ENCODE results near the gene MORN4. TPM values are rescaled to one million over a fixed set of nuclear protein-coding genes. Genes with fewer than 3 reads are reported as not detected.

MORN4 gene
- total and polyA plus RNA-seq, 2 of the 13 experiments (the other 11 are each of a cell fraction or from before 2014, with no cell fraction given): 3.4 to 9.1 TPM

GRCh38 chr10:97589479-97589878 lies 43.8 kb downstream of the MORN4 start, which contains the start of gene C10orf62 (continued):
- TF ChIP-seq, protein P1, sequence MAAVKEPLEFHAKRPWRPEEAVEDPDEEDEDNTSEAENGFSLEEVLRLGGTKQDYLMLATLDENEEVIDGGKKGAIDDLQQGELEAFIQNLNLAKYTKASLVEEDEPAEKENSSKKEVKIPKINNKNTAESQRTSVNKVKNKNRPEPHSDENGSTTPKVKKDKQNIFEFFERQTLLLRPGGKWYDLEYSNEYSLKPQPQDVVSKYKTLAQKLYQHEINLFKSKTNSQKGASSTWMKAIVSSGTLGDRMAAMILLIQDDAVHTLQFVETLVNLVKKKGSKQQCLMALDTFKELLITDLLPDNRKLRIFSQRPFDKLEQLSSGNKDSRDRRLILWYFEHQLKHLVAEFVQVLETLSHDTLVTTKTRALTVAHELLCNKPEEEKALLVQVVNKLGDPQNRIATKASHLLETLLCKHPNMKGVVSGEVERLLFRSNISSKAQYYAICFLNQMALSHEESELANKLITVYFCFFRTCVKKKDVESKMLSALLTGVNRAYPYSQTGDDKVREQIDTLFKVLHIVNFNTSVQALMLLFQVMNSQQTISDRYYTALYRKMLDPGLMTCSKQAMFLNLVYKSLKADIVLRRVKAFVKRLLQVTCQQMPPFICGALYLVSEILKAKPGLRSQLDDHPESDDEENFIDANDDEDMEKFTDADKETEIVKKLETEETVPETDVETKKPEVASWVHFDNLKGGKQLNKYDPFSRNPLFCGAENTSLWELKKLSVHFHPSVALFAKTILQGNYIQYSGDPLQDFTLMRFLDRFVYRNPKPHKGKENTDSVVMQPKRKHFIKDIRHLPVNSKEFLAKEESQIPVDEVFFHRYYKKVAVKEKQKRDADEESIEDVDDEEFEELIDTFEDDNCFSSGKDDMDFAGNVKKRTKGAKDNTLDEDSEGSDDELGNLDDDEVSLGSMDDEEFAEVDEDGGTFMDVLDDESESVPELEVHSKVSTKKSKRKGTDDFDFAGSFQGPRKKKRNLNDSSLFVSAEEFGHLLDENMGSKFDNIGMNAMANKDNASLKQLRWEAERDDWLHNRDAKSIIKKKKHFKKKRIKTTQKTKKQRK (IDR thresholded peaks at IDR 0.05; ENCODE audit: low read length): no peak
- TF ChIP-seq TBP (CRISPR knock-in tag; IDR thresholded peaks at IDR 0.05) (no peak), EHMT2 (IDR thresholded peaks at IDR 0.05; ENCODE audit: borderline replicate concordance, low read depth, low read length) (no peak), JUNB (CRISPR knock-in tag; IDR thresholded peaks at IDR 0.05; ENCODE audit: borderline replicate concordance) (no peak), TAF15 (IDR thresholded peaks at IDR 0.05; ENCODE audit: low read depth, low read length, poor library complexity, severe bottlenecking) (no peak), ZNF275 (CRISPR knock-in tag; IDR thresholded peaks at IDR 0.05; ENCODE audit: borderline replicate concordance) (no peak)
- TF ChIP-seq, protein P2, sequence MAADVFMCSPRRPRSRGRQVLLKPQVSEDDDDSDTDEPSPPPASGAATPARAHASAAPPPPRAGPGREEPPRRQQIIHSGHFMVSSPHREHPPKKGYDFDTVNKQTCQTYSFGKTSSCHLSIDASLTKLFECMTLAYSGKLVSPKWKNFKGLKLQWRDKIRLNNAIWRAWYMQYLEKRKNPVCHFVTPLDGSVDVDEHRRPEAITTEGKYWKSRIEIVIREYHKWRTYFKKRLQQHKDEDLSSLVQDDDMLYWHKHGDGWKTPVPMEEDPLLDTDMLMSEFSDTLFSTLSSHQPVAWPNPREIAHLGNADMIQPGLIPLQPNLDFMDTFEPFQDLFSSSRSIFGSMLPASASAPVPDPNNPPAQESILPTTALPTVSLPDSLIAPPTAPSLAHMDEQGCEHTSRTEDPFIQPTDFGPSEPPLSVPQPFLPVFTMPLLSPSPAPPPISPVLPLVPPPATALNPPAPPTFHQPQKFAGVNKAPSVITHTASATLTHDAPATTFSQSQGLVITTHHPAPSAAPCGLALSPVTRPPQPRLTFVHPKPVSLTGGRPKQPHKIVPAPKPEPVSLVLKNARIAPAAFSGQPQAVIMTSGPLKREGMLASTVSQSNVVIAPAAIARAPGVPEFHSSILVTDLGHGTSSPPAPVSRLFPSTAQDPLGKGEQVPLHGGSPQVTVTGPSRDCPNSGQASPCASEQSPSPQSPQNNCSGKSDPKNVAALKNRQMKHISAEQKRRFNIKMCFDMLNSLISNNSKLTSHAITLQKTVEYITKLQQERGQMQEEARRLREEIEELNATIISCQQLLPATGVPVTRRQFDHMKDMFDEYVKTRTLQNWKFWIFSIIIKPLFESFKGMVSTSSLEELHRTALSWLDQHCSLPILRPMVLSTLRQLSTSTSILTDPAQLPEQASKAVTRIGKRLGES (CRISPR knock-in tag; IDR thresholded peaks at IDR 0.05; ENCODE audit: borderline replicate concordance): no peak

Measured in HepG2 (cell line).